Upper lobe of right lung (tissue), 1 donor: ENCODE data around the gene APOD. TPM values are rescaled to one million over a fixed set of nuclear protein-coding genes. Genes with fewer than 3 reads are reported as not detected.

ENCODE experiments used
- ATAC-seq: fragments of 200-7000 bp; cut with Tn5 transposase; one replicate; pipeline ENCODE4 v1.9.1; 2020; ENCODE audit warnings: mild to moderate bottlenecking, moderate library complexity
- DNase-seq: peaks from one replicate; pipeline ENCODE4 v3.0.0-alpha.2; 2020
- H3K27ac ChIP-seq: fragments of 200-600 bp; one replicate; pipeline ENCODE4 v1.8.0; 2022
- H3K27me3 ChIP-seq: fragments of 200-600 bp; one replicate; pipeline ENCODE4 v1.8.0; 2022; ENCODE audit warnings: mild to moderate bottlenecking
- H3K36me3 ChIP-seq: fragments of 200-600 bp; one replicate; pipeline ENCODE4 v1.8.0; 2022
- H3K4me1 ChIP-seq: fragments of 200-600 bp; one replicate; pipeline ENCODE4 v1.8.0; 2022
- H3K4me3 ChIP-seq: fragments of 200-600 bp; one replicate; pipeline ENCODE4 v1.8.0; 2022; ENCODE audit warnings: mild to moderate bottlenecking
- H3K9me3 ChIP-seq: fragments of 200-600 bp; one replicate; pipeline ENCODE4 v1.8.0; 2022
- intact Hi-C: fragments of 100-400 bp; cut with DNase I; formaldehyde crosslinking; loops from one replicate; pipeline ENCODE4 v1.11.0; 2022
- total RNA-seq: library from RNA; stranded (reverse); fragmentation: NEBNext Ultra II Directional; extraction: Animal tissue kit (Norgen Biotek cat#: 25700); gene quantifications from one replicate; pipeline ENCODE4 v1.2.1, GENCODE V29; 2021
- TF ChIP-seq, protein P1 (sequence below): fragments of 200-600 bp; IDR thresholded peaks from one replicate; pipeline ENCODE4 v1.8.0; 2022; ENCODE audit warnings: antibody characterized with exemption
- donor health status: DM: no; HTN: yes; CAD: no; lungs with severe emphysema.

The APOD gene
- total RNA-seq, 1 donor from 2014 or later, result 59.4 TPM

DNA sequence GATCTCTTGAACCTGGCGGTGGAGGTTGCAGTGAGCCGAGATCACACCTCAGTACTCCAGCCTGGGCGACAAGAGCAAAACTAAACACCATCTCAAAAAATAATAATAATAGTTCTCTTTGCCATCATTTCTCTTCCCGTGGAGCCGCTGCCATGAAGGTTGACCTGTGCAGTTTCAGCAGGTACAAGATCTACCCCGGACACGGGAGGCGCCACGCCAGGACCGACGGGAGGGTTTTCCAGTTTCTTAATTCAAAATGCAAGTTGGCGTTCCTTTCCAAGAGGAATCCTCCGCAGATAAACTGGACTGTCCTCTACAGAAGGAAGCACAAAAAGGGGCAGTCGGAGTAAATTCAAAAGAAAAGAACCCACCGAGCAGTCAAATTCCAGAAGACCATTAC, 29.3 kb downstream of the APOD start:
- Histone ChIP-seq H3K27me3 (no peaks in the 10 kb centered on the region), H3K4me3 (no peak overlapping the region), H3K4me1 (peaks cover 11% of the 10 kb centered on the region), H3K36me3 (no peaks in the 10 kb centered on the region), H3K9me3 (no peaks in the 10 kb centered on the region), H3K27ac (no peak overlapping the region)
- TF ChIP-seq, protein P1, sequence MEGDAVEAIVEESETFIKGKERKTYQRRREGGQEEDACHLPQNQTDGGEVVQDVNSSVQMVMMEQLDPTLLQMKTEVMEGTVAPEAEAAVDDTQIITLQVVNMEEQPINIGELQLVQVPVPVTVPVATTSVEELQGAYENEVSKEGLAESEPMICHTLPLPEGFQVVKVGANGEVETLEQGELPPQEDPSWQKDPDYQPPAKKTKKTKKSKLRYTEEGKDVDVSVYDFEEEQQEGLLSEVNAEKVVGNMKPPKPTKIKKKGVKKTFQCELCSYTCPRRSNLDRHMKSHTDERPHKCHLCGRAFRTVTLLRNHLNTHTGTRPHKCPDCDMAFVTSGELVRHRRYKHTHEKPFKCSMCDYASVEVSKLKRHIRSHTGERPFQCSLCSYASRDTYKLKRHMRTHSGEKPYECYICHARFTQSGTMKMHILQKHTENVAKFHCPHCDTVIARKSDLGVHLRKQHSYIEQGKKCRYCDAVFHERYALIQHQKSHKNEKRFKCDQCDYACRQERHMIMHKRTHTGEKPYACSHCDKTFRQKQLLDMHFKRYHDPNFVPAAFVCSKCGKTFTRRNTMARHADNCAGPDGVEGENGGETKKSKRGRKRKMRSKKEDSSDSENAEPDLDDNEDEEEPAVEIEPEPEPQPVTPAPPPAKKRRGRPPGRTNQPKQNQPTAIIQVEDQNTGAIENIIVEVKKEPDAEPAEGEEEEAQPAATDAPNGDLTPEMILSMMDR, result no peak
- DNase-seq (no peak), ATAC-seq (no peak)
- intact Hi-C loops, result no loop called here

DNA sequence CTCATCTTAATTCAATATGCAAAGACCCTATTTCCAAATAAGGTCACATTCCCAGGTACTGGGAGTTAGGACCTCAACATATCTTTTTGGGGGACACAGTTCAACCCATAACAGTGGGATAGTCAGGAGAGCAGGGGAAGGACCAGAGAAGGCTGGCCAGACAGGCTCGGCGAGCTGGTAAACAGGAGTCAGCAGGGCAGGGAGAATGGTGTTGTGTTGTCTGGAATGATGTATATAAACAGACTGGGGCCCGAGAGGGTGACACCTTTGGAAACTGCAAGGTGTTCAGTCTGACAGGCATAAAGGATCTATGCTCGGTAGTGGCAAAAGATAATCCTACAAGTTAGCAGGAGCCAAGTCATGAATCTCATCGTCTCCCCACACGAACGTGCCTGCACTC, 30.5 kb downstream of the APOD start:
- no peaks in the 10 kb centered on the region for H3K36me3 ChIP-seq
- peaks cover 11% of the 10 kb centered on the region for H3K4me1 ChIP-seq
- DNase-seq (no peak), ATAC-seq (no peak)
- no peak overlapping the region for H3K27ac ChIP-seq
- no peaks in the 10 kb centered on the region for H3K9me3 ChIP-seq
- intact Hi-C loops, result no loop called here
- H3K4me3 ChIP-seq, result no peak overlapping the region
- no peaks in the 10 kb centered on the region for H3K27me3 ChIP-seq
- TF ChIP-seq, protein P1, result no peak

DNA sequence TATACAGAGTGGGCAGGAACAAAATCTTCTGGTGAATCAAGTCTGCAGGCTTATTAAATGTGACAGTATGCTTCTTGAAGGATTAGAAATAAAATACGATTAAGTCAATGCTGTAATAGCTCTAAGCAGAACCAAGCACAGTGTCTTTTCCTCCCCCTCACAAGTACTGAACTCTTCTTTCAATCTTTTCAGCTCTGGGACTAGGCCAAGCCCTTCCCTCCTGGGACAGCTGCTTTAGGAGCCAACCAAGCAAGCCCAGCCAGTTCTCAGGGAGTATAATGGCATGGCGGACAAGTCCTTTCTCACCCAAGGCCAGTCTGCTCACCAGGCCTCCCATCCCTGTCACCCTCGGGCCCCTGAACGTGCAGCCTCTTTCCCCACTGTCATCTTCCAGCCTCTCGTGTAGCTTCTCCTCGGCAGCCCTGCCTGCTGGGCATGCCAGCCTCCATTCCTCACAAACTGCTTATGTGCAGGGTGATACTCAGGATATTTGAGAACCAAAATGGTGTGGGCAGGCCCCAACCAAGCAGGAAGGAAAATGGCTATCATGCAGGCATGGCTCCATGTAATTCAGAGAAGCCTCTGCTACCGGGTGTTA, 32.3 kb downstream of the APOD start:
- DNase-seq, result no peak
- H3K27ac ChIP-seq, result peak overlapping the region; percentile 28
- H3K36me3 ChIP-seq, result no peaks in the 10 kb centered on the region
- ATAC-seq, result no peak
- TF ChIP-seq, protein P1, result no peak
- intact Hi-C loops, result no loop called here
- no peaks in the 10 kb centered on the region for H3K9me3 ChIP-seq
- peaks cover 12% of the 10 kb centered on the region for H3K4me1 ChIP-seq
- H3K4me3 ChIP-seq, result no peak overlapping the region
- H3K27me3 ChIP-seq, result no peaks in the 10 kb centered on the region

DNA sequence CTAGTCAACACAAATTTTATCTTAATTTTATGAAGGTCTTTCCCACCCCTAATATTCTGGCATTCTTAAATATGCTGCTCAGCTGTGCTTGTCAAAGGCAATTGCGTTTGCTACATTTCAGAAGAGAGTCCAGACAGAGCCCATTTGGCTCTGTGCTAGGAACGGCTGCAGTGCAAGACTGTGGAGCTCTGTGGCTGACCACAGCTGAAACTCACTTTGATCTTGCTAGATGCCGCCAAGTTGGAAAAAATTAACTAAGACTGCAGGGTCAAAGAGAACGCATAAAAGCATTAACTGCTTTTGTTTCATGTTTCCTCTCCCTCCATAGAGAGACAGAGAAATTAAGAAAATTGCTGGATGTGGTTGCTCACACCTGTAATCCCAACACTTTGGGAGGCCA, 33.0 kb downstream of the APOD start:
- no peak overlapping the region for H3K4me3 ChIP-seq
- no peaks in the 10 kb centered on the region for H3K9me3 ChIP-seq
- ATAC-seq, result no peak
- TF ChIP-seq, protein P1, result no peak
- peaks cover 20% of the 10 kb centered on the region for H3K4me1 ChIP-seq
- H3K27ac ChIP-seq, result peak overlapping the region; percentile 28
- no peak for DNase-seq
- no peaks in the 10 kb centered on the region for H3K36me3 ChIP-seq
- intact Hi-C loops, result no loop called here
- H3K27me3 ChIP-seq, result no peaks in the 10 kb centered on the region

DNA sequence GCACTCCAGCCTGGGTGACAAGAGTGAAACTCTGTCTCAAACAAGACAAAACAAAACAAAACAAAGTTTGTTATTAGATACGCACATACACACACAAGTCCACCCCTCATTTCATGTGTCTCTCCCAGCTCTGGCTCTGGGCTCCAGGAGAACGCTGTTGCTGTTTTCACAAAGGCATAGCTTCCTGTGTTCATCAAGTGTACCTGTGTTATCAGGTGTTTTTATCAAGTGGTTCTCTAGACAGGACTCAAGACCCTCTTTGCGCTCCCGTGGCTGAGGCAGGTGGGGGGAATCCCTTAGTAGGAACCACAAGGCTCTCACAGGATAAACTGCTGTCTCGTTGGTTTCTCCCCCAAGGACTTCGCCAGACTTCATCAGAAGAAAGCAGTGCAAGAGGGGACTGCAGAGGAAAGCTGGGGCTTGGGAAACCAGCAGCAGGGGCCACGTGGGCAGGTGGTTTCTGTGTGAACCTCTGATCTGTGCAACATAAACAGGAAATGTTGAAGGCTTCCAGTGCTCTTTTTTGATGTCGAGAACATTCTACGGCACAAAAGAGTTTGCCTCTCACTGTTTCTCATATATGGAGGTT, 33.7 kb downstream of the APOD start:
- intact Hi-C loops, result no loop called here
- H3K4me3 ChIP-seq, result no peak overlapping the region
- TF ChIP-seq, protein P1, result no peak
- H3K36me3 ChIP-seq, result no peaks in the 10 kb centered on the region
- H3K27me3 ChIP-seq, result no peaks in the 10 kb centered on the region
- no peaks in the 10 kb centered on the region for H3K9me3 ChIP-seq
- DNase-seq, result no peak
- ATAC-seq, result peak; percentile 61
- H3K4me1 ChIP-seq, result peaks cover 22% of the 10 kb centered on the region
- H3K27ac ChIP-seq, result no peak overlapping the region

DNA sequence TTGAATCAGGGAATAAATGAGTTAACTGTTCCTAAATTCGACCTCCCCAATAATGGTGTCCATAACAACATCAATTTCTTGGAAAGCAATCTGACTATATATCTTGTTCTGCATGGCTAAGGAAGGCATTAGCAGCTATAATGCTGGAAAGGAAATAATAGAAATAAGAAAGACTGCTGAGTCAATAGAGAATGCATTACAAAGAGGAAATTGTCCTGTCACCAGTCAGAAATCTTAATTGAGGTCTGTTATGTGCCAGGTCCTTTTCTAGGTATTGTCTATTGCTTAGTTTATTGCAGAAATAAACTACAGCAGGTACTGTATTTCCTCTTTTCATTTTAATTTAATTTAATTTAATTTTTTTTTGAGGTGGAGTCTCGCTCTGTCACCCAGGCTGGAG, 34.8 kb downstream of the APOD start:
- H3K4me1 ChIP-seq, result peaks cover 24% of the 10 kb centered on the region
- no peaks in the 10 kb centered on the region for H3K9me3 ChIP-seq
- ATAC-seq (no peak), DNase-seq (no peak)
- H3K27me3 ChIP-seq, result no peaks in the 10 kb centered on the region
- H3K4me3 ChIP-seq, result no peak overlapping the region
- TF ChIP-seq, protein P1, result no peak
- no peaks in the 10 kb centered on the region for H3K36me3 ChIP-seq
- intact Hi-C loops, result no loop called here
- no peak overlapping the region for H3K27ac ChIP-seq
